HG02884 (cell line): ENCODE data around the gene CIDEA.

Source experiments
- ATAC-seq: cut with Tn5 transposase; IDR thresholded peaks from one replicate; pipeline ENCODE4 v1.9.1; 2021; ENCODE audit warnings: mild to moderate bottlenecking, moderate library complexity; ENCODE audit not compliant: unreplicated experiment

The CIDEA gene

DNA sequence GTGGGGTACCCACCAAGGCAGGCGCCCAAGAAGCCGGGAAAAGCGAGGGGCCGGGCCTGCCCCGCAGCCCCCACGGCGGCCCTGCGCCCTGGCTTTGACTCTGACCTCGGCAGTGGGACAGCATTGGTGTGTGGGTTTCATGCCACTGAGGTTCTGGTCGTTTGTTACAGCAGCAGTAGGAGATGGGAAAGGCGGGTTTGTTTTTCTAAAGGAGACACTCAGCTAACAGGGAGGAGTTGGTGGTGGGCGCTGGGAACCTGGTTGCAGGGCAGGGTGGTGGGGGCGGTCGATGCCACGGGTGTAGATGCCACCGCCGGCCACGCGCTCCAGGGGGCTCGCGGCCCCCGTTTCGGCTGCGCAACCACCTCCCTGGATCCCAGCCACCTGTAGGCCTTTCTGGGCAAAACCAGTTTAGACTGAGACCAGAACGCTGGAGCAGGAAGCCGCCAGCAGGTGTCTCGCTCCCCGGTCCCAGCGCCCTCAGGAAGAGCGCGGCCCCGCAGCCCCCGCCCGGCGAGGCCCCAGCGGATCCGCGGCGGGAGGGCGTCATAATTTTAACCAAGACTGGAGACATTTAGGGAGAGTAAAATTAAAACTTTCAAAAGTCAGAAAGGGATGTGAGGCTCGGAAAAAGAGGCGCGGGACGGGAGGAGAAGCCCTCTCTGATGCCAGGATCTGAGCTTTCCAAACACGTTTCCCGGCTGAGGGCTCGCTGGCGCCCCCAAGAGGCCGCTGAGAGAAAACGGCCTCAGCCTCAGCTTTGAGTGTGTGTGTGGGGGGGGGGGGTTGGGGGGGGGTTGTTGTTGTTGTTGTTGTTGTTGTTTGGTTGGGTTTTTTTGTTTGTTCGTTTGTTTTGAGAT, 17.4 kb downstream of the CIDEA start:
- peak; percentile 83 for ATAC-seq

DNA sequence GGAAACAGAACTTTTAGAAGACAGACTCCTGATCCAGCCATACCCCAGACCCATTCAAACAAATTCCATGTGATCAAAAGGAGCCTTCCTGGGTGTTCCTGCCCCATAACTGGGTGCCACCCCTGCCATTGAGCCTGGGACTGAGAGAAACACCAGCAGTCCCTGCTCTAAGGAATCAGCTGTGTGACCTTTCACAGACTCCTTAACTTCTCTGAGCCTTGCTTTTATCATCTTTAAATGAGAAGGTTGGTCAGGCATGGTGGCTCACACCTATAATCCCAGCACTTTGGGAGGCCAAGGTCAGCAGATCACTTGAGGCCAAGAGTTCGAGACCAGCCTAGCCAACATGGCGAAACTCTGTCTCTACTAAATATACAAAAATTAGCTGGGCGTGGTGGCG, 20.6 kb downstream of the CIDEA start:
- ATAC-seq = no peak

DNA sequence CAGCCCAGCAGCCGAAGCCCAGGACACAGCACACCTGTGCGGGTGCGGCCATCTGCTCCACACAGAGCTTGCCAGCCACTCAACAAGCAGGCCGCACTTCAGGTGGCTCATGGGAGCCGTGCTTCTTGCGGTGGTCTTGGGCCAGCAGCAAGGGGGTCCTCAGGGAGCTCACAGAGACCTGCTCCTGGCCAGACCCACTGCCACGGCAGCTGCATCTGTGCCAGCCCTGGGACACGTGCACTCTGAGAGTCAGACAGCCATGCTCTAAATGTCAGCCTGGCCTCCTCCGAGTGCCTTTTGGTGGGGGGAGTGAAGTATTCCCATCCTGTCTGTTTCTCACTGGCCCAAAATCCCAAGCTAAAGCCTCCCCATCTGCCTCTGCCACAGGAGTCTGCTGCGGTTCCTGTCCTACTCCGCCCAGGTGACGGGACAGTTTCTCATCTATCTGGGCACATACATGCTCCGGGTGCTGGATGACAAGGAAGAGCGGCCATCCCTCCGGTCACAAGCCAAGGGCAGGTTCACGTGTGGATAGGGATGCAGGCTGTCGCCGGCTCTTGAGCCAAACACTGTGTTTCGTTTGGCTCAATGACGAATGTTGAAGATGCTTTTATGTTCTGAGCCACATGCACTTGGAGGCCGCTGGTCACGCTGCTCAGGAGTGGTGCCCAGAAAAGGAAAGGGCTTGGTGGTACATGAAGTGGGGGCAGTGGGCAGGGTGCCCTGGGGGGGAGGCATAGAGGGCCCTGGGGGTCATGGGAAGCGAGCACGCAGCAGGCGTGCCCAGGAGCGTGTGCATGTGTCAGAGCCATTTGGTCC, 22.8 kb downstream of the CIDEA start:
- ATAC-seq = no peak

DNA sequence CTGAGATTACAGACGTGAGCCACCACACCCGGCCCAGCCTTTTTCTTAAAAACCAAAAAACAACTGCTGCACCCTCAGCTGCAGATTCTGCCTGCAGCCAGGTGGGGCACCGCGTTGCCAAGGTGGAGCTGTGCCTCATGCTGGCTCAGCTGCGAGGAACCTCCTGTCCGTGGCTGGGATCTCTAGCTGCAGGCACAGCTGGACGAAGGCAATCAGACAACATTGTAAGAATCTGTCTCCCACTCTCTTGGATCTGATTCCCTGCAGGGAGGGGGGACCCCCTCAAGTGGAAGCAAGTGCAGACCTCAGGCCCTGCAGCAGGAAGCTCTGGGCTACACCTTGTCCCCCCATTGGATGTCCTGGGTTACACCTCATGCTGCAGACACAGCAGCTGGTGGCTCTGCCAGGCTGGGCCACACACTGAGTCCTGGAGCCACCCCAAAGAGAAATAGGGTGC, 24.1 kb downstream of the CIDEA start:
- no peak for ATAC-seq

DNA sequence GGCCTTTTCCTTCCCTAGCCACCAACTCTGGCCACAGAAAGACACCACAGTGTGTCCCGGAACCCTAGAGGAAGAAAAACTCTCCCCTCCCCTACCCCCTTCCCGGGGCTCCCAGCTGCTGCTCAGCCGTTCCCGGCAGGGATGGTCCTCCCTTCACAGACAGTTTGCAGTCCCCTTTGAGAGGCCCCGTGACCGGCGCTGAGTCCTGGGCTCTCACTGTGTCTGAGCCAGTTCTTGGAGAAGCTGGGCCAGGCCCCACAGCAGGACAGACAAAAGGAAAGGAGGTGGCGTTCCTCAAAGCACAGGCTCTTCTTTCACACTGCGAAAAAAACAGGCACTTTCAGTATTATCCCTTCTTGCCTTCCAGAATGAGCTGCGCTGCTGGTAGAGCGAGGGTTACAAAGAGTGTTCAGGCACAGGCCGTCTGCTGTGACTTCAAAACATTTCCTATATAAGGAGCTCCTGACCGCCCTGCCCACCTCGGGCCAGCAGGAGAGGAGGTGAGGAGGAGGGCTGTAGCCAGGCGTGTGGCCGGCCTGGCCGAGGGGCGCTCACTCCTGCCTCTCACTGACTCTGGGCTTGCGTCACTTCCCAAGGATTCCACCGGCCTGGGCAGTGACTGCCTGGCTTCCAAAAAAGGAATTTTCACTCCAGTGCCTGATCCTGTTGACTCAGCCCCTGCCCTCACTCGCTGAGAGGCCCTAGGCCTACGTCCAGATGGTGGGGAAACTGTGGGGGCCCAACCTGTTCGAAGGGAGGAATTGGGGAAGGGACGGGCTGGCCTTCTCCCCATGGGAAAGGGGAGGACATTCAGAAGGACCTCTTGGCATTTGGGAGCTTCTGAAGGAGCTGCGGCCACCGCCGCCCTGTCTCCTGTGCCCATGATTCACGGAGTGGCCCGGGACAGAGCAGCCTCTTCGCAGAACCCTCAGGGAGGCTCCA, 24.9 kb downstream of the CIDEA start:
- ATAC-seq = no peak

DNA sequence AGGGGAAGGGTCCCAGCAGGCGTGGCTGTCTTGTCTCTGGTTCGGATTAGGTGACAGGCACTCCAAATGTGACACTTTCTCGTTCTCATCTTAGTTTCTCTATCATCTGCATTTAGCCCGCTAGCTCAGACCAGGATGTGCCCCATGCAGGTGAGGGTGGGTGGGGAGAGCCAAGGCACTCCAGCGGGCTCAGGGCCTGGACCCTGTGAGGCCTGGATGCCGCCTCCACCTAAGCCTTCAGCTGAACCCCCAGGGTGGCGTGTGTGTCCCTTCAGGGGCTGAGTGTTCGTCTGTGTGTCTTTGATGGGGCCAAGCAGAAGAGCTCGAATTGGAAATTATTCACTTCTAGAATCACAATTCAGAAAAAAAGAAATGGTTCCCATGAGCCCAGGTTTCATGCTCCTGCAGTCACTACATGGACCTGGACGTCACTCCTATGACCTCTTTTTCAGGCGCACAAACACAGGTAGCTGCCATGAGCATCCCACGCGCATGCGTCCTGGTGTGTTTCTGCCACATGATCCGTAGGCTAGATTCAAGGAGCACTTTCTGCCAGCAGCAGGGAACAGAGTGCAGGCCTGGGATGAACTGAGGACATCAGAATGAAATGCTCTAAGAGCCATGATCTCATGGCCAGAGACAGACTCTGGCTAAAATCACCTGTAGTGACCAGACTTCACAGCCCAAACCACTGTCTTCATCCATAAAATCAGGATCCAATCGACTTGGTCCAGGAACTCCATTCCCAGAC, 25.8 kb downstream of the CIDEA start:
- no peak for ATAC-seq

DNA sequence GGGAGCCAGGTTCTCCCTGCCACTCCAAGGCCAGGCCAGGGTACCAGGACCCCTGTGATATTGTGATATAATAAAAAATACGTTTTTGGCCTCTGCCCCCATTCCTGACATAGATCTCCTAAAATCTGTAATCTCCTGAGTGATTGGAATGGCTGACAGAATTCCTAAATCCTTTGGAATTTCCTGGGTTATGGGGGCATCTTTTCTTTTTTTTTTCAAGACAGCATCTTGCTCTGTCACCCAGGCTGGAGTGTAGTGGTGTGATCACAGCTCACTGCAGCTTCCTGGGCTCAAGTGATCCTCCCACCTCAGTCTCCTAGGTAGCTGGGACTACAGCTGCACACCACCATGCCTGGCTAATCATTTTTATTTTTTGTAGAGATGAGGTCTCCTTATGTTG, 27.7 kb downstream of the CIDEA start:
- ATAC-seq = no peak

DNA sequence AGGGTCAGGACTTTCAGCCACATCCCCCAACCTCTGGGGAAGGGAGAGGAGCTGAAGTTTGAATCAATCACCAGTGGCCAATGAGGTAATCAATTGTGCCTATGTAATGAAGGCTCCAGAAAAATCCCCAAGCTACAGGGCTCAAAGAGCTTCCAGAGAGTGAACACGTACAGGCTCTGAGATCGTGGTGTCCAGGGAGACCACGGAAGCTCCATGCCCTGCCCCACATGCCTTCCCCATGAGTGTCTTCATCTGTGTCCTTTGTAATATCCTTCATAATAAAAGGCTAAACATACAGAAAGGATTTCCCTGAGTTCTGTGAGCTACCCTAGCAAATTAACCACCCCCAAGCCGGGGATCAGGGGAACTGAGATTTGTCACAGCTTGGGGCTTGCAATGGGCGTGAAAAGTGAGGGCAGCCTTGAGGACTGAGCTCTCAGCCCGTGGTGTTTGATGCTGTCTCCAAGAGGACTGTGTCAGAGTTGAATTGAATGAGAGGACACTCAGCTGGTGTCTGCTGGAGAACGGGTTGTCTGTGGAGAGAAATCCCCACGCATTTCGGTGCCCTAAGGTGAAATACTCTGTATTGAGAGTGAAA, 28.4 kb downstream of the CIDEA start:
- ATAC-seq = no peak

DNA sequence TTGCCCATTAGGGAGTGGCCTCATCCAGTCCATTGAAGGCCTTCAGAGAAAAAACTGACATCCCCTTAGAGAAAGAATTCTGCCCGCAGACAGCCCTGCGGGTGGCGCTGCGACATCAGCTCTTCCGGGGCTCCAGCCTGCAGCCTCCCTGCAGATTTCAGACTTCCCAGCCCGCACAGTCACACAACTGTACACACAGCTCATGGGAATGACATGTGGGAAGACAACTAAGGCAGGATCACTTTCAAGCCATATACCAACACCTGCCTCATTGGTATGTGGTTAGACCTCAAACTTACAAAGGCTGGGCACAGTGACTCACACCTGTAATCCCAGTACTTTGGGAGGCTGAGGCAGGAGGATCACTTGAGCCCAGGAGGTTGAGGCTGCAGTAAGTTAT, 29.1 kb downstream of the CIDEA start:
- ATAC-seq = no peak

DNA sequence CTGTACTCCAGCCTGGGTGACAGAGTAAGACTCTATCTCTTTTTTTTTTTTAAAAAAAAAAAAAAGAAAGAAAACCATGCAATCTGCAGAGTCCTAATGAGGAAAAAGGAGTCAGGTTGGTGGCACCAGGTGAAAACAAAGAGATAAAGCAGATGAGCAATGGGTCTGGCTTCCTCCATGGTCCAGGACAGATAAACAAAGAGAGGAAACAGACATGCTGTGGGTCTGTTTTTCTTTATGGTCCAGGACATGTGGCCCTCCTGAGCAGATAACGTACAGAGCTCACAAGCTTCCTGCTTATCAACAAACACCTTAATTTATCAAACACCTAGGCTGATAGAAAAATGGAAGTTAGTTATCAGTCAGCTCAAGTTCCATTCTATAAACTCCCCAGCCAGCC, 29.5 kb downstream of the CIDEA start:
- ATAC-seq = no peak

DNA sequence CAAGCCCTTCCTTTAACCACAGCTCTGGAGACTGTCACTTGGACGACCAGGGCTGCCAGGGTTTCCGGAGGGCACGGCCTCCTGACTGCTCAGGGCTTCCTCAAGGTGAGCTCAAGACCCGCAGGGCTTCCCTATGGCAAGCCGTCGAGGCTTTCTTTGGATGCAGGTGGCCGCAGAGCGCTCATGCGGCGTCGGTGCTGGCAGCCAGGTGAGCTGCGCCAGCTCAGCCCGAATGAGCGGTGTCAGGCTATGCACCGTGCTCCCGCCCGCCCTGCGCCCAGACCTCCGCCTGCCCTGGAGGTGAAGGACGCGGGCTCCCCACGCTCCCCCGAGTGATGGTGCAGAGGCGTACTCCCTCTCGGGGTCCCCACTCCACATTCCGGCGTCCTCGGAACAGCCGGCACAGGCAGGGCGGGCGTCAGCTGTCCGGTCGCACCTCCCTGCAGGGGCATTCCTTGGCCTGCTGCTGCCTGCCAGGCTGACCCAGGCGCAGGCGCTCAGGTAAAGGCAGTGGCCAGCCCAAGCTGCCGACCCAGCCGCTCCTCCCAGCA, 33.0 kb downstream of the CIDEA start:
- ATAC-seq = no peak

DNA sequence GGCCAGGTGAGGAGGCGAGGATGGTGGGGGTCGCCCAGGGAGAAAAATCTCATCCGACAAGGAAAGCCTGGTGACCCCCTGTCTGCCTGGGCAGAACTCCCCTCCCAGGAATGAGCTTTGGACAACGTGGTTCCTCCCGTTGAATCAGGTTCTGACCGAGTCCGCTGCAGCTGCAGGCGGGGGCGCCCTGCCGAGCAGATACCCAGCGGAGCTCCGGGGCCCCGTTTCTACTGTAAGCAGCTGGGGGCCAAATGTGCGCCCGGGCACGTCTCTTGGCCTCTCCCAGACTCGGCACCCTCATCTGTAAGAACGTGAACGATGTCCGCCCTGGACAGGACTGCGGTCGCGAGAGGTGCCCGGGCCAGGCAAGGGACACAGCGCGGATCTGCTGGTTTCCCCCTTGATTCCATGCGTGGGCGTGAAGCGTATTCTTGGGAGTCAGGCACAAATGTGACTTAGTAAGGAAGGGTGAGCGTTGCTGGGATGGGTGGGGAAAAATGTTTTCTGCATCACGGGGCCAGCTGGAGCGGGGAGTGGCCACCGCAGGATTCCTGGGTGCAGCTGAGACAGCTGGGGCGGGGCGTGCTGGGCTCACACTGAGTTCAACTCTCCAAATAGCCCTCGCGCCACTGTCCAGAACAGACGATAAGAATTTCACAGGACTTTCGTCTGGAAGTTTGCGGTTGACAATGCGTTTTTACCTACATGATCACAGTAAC, 33.7 kb downstream of the CIDEA start:
- no peak for ATAC-seq

DNA sequence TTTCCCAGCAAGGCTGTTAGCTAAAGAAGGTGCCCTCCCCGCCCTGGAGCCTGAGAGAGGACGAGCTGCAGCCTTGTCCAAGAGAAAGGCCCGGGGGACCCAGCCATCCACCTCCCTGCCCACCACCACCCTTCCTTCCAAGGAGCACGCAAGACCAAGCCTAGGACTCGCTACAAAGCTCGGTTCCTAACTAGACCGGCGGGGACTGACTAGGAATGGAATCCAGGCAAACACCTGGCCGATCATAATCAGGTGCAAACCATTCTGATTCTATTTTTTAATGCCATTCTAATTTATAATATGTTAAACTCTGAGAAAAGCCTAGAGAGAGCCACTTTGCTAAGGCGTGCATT, 34.2 kb downstream of the CIDEA start:
- ATAC-seq = no peak

DNA sequence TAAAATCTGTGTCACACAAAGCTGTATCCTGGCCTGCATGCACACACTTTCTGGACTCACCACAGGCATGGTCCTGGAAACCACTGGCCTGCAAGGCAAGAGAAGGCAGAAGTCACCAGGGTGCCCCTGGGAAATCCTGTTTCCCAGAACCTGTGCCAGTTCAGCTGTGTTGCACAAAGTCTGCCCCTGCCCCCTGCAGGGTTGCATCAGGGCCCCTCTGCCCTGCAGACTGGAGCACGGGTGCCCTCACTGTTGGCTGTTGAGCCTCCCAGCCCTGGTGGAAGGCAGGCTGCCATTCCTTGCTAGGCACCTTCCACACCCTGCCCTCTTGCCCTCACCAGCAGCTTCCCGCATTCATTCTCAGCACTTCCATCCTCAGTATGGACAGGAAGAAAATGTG, 35.9 kb downstream of the CIDEA start:
- no peak for ATAC-seq

DNA sequence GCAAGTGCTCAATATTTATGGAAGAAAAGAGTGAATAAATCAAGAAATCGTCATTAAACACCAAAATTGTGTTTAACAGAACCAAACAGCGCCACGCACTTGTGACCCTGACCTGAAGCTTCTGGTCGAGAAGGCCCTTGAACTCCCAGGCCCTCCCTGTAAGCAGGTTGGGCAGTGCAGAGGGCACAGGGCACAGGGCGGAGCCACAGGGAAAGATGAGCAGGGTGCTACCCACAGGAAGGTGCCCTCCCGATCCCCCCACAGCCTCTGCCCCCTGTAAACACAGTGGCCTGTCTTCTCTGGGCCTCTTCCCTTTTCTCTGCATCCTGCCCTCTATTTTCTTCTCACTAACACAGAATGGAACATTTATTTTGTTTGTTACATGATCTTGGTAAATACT, 37.0 kb downstream of the CIDEA start:
- ATAC-seq = no peak

DNA sequence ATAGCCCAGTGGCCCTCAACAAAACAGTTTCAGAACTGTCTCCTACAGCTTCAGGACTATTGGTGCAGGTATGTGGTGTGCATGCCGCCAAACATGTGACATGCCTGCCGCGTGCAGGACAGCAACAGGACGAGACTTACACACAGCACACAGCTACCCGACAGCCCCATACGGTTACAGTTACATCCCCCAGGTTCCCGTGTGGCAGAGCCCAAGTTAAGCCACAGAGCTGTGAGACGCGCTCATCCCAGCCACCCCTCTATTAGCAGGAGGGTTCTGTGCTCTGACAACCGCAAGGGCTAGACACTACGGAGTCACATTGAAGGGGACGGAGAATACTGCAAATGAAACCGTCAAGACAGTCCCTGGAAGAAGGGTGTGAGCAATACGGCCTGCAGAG, 37.5 kb downstream of the CIDEA start:
- ATAC-seq = no peak

DNA sequence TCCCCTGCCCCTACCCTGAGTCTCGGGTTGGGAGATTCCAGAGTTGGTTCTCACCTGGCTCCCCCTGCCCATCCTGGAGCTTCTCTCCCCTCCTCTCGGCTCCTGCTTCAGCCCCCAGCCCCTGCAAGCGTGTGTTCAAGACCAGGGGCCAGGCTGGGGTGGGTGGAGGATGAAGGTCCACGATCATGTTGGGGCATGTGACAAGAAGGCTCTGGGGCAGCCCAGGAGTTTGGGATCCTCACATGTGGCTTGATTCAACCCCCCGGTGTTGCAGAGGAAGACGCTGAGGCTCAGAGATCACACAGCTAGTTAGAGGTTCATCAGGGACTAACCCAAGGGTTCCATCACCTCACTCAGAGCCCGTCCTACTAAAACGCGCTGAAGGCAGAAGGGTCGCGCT, 39.7 kb downstream of the CIDEA start:
- ATAC-seq = no peak

DNA sequence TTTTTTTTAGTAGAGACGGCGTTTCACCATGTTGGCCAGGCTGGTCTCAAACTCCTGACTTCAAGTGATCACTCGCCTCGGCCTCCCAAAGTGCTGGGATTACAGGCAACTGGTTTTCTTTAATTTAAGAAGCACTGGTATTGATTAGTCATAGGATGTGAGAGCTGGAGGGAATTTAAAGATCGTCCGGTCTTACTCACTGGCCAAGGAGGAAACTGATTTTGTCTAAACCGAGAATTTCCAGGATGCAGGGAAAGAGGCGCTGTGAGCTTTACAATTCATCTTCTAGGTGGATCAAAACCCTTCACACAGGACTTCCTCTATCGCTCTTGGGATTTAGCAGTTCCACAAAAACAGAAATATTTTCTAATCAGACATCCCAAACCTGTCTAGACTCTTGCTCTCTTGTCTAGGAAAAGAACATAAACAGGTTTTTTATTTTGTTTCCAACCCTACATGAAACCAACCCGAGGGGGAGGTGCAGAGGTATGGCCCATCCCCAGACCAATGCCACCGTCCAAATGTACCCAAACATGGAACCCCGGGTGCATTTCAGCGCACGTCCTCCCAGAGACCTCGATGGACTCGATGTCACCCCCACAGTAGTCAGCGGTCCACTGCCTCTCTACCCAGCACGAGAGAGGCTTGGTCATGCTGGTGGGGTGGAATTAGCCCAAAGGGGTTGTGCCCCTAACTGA, 41.4 kb downstream of the CIDEA start:
- ATAC-seq = no peak

DNA sequence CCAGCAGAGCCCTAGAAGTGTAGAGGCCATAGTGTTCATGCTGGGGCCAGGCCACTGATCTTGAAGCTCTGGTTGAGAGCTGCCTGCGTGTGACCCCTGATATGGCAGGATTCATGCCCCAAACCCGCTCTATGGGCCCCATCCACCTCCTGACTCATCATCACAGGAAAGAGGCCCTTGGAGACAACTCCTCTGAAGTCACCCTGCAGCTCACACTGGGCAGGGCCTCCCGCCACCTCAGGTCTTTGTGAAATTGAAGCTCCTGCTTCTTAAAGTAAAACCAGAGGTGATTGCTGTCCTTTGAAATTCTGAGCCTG, 41.9 kb downstream of the CIDEA start:
- no peak for ATAC-seq
